Right lobe of liver (tissue), 4 donors: ENCODE data around the gene ADGRG3.

Source experiments
- CTCF ChIP-seq, 4 donors: fragments of 200-600 bp in 3 of 4; fragments of 450-650 bp in 1 of 4; IDR thresholded peaks; one replicate each; pipeline versions ENCODE4 v1.5.1 to v1.8.0; 2016 to 2022; ENCODE audit warnings: antibody characterized with exemption in 4 of 4, mild to moderate bottlenecking in 2 of 4
- POLR2A ChIP-seq: fragments of 450-650 bp; IDR thresholded peaks from one replicate; pipeline ENCODE4 v1.6.1; 2017; ENCODE audit warnings: antibody characterized with exemption, mild to moderate bottlenecking
- donor health status: DM: no; HTN: no; CAD: no.
- donor health status: DM: no; HTN: no; CAD: no.
- donor health status: DM: no; HTN: yes; CAD: no.

GRCh38 chr16:57708168-57708567 lies 40.1 kb downstream of the ADGRG3 start:
- no peak for TF ChIP-seq CTCF (IDR thresholded peaks at IDR 0.05)
- TF ChIP-seq POLR2A, result no peak
